Measurements from ENCODE around the gene ARID2.

The ARID2 gene

GRCh38 chr12:45834809-45835208, 105.3 kb downstream of the ARID2 start:
- DNase-seq (ENCODE audit: low read depth in 2 of 2): no peak
- no peak overlapping the region for H3K4me3 ChIP-seq (replicated peaks in 1 of 2; ENCODE audit: low read depth in 2 of 2, low read length in 2 of 2)
- TF ChIP-seq CTCF (IDR thresholded peaks at IDR 0.05; ENCODE audit: low read depth, low read length): no peak

GRCh38 chr12:45839917-45840316, 110.4 kb downstream of the ARID2 start:
- no peak overlapping the region for H3K4me3 ChIP-seq (replicated peaks in 1 of 2; ENCODE audit: low read depth in 2 of 2, low read length in 2 of 2)
- TF ChIP-seq CTCF (IDR thresholded peaks at IDR 0.05; ENCODE audit: low read depth, low read length): no peak
- DNase-seq (ENCODE audit: low read depth in 2 of 2): no peak

DNA sequence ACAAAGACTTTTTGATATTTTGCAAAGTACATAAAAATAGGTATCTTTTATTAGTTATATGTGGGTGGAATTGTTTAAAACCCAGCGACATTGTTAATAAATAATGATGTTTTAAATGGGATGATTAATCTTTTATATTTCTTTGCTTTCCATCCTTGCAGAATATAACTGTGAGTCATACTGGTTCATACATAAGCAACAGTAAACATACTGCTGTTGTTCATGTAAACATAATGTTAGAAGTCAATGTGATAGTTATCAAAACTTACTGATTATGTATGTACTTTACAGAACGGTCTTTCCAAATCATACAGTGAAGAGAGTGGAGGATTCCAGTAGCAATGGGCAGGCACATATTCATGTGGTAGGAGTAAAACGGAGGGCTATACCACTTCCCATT, 119.8 kb downstream of the ARID2 start:
- no peak for DNase-seq (ENCODE audit: low read depth in 2 of 2)
- TF ChIP-seq CTCF (IDR thresholded peaks at IDR 0.05; ENCODE audit: low read depth, low read length): no peak
- no peak overlapping the region for H3K4me3 ChIP-seq (replicated peaks in 1 of 2; ENCODE audit: low read depth in 2 of 2, low read length in 2 of 2)

GRCh38 chr12:45850302-45850701, 120.8 kb downstream of the ARID2 start:
- no peak for DNase-seq (ENCODE audit: low read depth in 2 of 2)
- no peak for TF ChIP-seq CTCF (IDR thresholded peaks at IDR 0.05; ENCODE audit: low read depth, low read length)
- H3K4me3 ChIP-seq (replicated peaks in 1 of 2; ENCODE audit: low read depth in 2 of 2, low read length in 2 of 2): no peak overlapping the region

DNA sequence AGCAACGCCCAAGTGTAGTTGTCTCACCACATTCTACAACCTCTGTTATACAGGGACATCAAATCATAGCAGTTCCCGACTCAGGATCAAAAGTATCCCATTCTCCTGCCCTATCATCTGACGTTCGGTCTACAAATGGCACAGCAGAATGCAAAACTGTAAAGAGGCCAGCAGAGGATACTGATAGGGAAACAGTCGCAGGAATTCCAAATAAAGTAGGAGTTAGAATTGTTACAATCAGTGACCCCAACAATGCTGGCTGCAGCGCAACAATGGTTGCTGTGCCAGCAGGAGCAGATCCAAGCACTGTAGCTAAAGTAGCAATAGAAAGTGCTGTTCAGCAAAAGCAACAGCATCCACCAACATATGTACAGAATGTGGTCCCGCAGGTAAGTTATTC, 123.0 kb downstream of the ARID2 start:
- peak in 1 of 2 donors; percentile 12 for DNase-seq (ENCODE audit: low read depth in 2 of 2)
- no peak for TF ChIP-seq CTCF (IDR thresholded peaks at IDR 0.05; ENCODE audit: low read depth, low read length)
- H3K4me3 ChIP-seq (replicated peaks in 1 of 2; ENCODE audit: low read depth in 2 of 2, low read length in 2 of 2): no peak overlapping the region

GRCh38 chr12:45853550-45853949, 124.0 kb downstream of the ARID2 start:
- no peak for DNase-seq (ENCODE audit: low read depth in 2 of 2)
- H3K4me3 ChIP-seq (replicated peaks in 1 of 2; ENCODE audit: low read depth in 2 of 2, low read length in 2 of 2): no peak overlapping the region
- TF ChIP-seq CTCF (IDR thresholded peaks at IDR 0.05; ENCODE audit: low read depth, low read length): no peak

DNA sequence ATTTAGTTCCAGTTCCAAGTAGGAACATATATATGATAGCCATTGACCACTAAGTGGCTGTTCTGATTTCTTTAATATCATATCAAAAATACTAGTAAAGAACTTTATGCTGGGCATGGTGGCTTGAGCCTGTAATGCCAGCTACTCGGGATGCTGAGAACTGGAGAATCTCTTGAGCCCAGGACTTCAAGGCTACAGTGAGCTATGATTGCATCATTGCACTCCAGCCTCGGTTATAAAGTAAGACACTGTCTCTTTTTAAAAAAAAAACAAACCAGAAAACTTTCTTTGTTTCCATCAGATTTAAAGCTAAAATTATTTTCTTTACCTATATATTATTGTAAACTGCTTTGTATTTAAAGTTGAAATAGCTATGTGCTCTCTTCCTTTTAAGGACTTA, 133.8 kb downstream of the ARID2 start:
- no peak for TF ChIP-seq CTCF (IDR thresholded peaks at IDR 0.05; ENCODE audit: low read depth, low read length)
- H3K4me3 ChIP-seq (replicated peaks in 1 of 2; ENCODE audit: low read depth in 2 of 2, low read length in 2 of 2): no peak overlapping the region
- no peak for DNase-seq (ENCODE audit: low read depth in 2 of 2)

All from cardiac fibroblast (primary cell).